Astrocyte of the spinal cord (primary cell): ENCODE data around the gene ROR2.
"Not testable (repeated sequence)": the region's sequence is repeated elsewhere in the genome, so short reads cannot be mapped to it uniquely, and the experiment has no call there.

Experiments used
- DNase-seq: peaks from one replicate; pipeline ENCODE4 v3.0.0; 2011; ENCODE audit warnings: low read depth, low spot score
- H3K4me3 ChIP-seq: 2 replicates; pipeline ENCODE4 v1.5.1; 2011; ENCODE audit warnings: low read depth, mild to moderate bottlenecking, low read length, moderate library complexity
- in situ Hi-C: cut with HindIII; loops from 2 replicates; pipeline ENCODE4 v1.10.0; 2017; ENCODE audit warnings: low sequenced_read_pairs
- TF ChIP-seq, protein P1 (sequence below): IDR thresholded peaks from 2 replicates; pipeline ENCODE4 v1.5.1; 2012; ENCODE audit warnings: low read depth, mild to moderate bottlenecking, low read length, inconsistent platforms

Gene ROR2

DNA sequence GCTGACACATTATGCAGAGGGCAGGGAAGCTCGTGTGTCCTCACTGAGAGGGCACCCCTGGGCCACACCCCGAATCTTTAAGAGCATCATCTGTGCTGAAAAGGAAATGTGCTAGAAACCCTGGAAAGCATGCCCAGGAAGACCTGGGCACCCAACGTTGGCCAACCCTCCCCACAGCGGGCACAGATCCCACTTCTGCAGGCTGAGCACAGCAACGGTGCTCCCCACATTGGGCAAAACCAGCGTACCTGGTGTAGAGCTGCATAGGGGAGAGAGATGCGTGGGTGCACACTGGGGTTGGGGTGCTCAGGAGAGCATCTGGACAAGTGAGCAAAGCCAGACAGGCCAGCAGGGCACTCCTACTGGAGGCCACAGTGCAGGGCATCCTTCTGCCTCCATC, 32.6 kb downstream of the ROR2 start:
- TF ChIP-seq, protein P1, sequence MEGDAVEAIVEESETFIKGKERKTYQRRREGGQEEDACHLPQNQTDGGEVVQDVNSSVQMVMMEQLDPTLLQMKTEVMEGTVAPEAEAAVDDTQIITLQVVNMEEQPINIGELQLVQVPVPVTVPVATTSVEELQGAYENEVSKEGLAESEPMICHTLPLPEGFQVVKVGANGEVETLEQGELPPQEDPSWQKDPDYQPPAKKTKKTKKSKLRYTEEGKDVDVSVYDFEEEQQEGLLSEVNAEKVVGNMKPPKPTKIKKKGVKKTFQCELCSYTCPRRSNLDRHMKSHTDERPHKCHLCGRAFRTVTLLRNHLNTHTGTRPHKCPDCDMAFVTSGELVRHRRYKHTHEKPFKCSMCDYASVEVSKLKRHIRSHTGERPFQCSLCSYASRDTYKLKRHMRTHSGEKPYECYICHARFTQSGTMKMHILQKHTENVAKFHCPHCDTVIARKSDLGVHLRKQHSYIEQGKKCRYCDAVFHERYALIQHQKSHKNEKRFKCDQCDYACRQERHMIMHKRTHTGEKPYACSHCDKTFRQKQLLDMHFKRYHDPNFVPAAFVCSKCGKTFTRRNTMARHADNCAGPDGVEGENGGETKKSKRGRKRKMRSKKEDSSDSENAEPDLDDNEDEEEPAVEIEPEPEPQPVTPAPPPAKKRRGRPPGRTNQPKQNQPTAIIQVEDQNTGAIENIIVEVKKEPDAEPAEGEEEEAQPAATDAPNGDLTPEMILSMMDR, result no peak
- H3K4me3 ChIP-seq, result no peak overlapping the region
- in situ Hi-C loops, result no loop called here
- no peak for DNase-seq

DNA sequence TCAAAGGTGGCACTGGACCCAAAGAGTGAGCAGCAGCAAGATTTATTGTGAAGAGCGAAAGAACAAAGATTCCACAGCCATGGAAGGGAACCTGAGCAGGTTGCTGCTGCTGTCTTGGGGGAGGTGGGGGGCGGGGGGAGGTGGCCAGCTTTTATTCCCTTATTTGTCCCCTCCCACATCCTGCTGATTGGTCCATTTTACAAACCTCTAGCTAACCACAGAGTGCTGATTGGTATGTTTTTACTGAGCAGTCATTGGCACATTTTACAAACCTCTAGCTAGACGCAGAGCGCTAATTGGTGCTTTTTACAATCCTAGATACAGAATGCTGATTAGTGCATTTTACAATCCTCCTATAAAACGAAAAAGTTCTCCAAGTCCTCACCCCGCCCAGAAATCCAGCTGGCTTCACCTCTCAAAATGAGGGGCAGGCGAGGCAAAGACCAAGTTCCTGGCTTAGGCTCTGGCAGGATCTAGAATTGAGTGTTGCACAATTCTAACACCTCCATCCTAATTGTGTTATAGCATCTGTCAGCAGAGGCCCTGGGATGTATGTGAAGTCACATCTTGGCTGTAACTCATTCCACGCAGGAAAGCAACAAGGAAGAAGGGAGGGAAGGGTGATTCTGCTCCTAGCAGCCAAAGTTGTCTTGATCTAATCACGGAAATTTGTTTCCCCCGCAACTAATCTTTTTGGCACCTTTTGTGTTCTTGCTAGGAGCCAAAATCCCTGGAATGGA, 34.3 kb downstream of the ROR2 start:
- TF ChIP-seq, protein P1, result no peak
- in situ Hi-C loops, result no loop called here
- H3K4me3 ChIP-seq, result no peak overlapping the region
- no peak for DNase-seq

DNA sequence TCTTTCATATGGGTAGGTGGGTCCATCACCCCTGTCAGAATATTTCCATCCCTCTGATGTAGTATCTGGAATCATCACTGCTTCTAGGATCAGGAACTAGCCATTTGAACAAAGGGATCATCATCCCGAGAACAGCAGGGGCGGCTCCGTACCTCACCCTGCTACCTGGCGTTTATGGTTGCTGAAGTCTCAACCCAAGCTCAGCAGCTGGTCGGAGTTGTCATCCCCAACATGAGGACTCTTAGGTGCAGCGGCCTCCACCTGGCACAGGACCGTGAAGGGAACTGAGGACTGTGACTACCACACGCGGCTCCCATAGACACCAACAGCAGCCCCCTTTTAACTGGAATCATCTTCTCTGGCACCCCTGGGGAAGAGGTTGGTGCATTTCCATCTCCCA, 35.1 kb downstream of the ROR2 start:
- TF ChIP-seq, protein P1, result no peak
- H3K4me3 ChIP-seq, result no peak overlapping the region
- in situ Hi-C loops, result no loop called here
- no peak for DNase-seq

DNA sequence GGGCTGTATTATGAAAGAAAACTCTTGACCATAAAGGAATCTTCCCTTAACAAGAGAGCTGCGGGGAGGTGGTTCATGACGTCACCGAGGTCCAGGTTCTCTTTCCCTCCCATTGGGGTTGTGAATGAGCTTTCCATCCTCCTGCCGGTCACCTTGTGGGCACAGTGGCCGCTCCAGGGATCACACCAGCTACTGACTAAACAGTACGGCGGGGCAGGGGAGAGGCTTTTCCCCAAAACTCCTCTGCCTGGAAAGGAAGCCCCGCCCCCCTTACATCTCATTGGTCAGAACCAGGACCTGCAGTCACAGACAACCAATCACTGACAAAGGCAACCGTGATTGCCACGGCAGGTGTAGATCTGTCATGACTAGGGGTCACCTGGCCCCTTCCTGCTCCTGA, 35.6 kb downstream of the ROR2 start:
- no peak overlapping the region for H3K4me3 ChIP-seq
- TF ChIP-seq, protein P1, result no peak
- in situ Hi-C loops, result no loop called here
- DNase-seq, result no peak

DNA sequence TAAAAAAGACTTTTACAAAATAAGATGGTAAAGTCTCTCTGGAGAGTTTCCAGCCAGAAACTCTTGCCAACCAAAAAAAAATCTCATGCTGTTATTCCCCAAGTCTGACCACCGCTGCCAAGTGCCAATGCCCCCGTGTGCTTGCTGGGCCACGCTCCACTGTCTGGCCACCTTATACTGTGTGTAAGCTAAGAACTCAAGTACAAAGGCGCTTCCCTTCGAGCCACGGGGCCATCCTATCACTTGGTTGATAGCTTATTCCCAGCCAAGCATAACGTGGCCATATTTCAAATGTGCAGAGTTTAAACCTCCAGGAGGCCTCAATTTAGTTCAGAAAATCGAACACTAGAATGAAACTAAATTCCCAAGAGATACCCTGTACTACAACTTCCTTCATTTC, 36.0 kb downstream of the ROR2 start:
- in situ Hi-C loops, result no loop called here
- DNase-seq, result no peak
- TF ChIP-seq, protein P1, result no peak
- H3K4me3 ChIP-seq, result no peak overlapping the region

DNA sequence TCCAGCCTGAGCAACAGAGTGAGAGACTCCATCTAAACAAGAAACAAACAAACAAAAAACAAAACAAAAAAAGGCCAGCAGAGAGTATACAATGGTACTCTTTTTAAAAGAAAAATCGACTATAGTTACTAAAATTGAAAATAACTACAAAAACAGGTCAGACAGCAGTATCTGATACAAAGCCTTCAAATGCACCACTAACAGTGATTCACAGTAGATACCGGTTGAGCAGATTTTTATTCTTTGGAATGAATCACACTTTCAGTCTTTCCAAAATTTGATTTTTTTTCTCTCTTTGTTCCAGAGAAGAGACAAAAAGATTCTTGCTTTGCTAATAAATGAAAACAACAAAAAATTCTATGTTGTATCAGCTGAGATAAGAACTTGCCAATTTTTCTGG, 36.9 kb downstream of the ROR2 start:
- in situ Hi-C loops, result no loop called here
- TF ChIP-seq, protein P1, result no peak
- no peak for DNase-seq
- H3K4me3 ChIP-seq, result no peak overlapping the region

DNA sequence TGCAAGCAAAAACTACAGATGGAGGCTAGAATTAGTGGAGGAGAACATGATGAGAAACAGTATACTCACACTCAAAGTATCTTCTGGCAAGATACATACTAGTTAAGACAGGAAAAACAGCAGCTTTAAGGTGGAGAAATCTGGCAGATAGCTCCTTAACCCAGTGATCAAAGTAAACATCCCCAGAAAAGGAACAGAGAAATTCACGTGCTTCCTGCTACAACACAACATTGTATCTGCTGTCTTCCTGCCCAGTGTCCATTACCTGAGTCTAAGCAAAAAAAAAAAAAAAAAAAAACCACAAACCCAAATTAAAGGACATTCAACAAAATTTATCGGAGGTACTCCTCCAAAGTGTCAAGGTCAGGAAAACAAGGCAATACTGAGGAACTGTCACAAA, 38.4 kb downstream of the ROR2 start:
- no peak overlapping the region for H3K4me3 ChIP-seq
- in situ Hi-C loops, result no loop called here
- TF ChIP-seq, protein P1, result no peak
- no peak for DNase-seq

DNA sequence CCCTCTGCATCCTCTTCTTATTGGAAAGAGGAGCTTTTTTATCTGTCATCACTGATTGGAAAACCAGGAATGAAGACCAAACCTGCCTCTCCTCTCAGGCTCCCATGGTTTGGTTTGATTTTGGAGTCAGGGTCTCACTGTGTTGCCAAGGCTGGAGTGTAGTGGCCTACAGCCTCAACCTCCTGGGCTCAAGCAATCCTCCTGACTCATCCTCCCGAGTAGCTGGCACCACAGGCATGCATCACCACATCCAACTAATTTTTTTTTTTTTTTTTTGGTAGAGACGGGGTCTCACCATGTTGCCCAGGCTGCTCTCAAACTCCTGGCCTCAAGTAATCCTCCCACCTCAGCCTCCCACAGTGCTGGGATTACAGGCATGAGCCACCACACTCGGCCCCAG, 40.8 kb downstream of the ROR2 start:
- H3K4me3 ChIP-seq, DNase-seq, in situ Hi-C loops: not testable (repeated sequence)
